Measurements from ENCODE around the gene PLD5.

PLD5 gene

GRCh38 chr1:242033447-242033846 lies 491.1 kb downstream of the PLD5 start:
- DNase-seq: no peak
